B cell (primary cell): Measurements from ENCODE around the gene ATF1.

ENCODE experiments used
- CTCF ChIP-seq: fragments of 200-600 bp; IDR thresholded peaks from one replicate; pipeline ENCODE4 v1.8.0; 2022; ENCODE audit warnings: antibody characterized with exemption, mild to moderate bottlenecking
- EZH2 ChIP-seq: IDR thresholded peaks from 2 replicates; pipeline ENCODE4 v1.6.1; 2012; ENCODE audit warnings: borderline replicate concordance, low read depth, mild to moderate bottlenecking, moderate library complexity, low read length; ENCODE audit not compliant: insufficient read depth, poor library complexity, severe bottlenecking

- no peak for TF ChIP-seq CTCF
- TF ChIP-seq EZH2: no peak
These were observed 589 bp downstream of the ATF1 start for GRCh38 chr12:50764286-50765094.
